Stimulated activated effector memory CD8-positive, alpha-beta T cell treated with anti-CD3 and anti-CD28 coated beads, Interleukin-12 subunit alpha, Interleukin-12 subunit beta, amount 100 ng/mL, for 72 hours (primary cell): ENCODE data around the gene VTI1A.
"Not testable (repeated sequence)": the region's sequence is repeated elsewhere in the genome, so short reads cannot be mapped to it uniquely, and the experiment has no call there.

Experiments used
- ATAC-seq: fragments of 150-1000 bp; cut with Tn5 transposase; 2 replicates; pipeline ENCODE4 v1.10.0; 2021
- DNase-seq, 2 donors: peaks; one replicate each; pipeline ENCODE4 v3.0.0; 2021 to 2022; ENCODE audit warnings: low spot score in 2 of 2
- H3K27ac Mint-ChIP-seq: one replicate; pipeline ENCODE4 v1.8.0; 2022; ENCODE audit warnings: mild to moderate bottlenecking, mixed read lengths
- H3K36me3 Mint-ChIP-seq: one replicate; pipeline ENCODE4 v1.8.0; 2022; ENCODE audit warnings: mild to moderate bottlenecking, mixed read lengths
- H3K4me1 Mint-ChIP-seq: one replicate; pipeline ENCODE4 v1.8.0; 2022; ENCODE audit warnings: mixed read lengths
- H3K4me3 Mint-ChIP-seq: one replicate; pipeline ENCODE4 v1.8.0; 2022; ENCODE audit warnings: mild to moderate bottlenecking, mixed read lengths
- H3K9me3 Mint-ChIP-seq: one replicate; pipeline ENCODE4 v1.8.0; 2022; ENCODE audit warnings: mixed read lengths

Gene VTI1A

GRCh38 chr10:112467541-112468075 is 20.6 kb downstream of the VTI1A start:
- ATAC-seq = no peak
- no peak for DNase-seq
- no peaks in the 10 kb centered on the region for H3K9me3 Mint-ChIP-seq
- no peak overlapping the region for H3K27ac Mint-ChIP-seq
- peaks cover 52% of the 10 kb centered on the region for H3K36me3 Mint-ChIP-seq
- no peak overlapping the region for H3K4me3 Mint-ChIP-seq
- H3K4me1 Mint-ChIP-seq = no peaks in the 10 kb centered on the region

- peak in 1 of 2 donors; percentile 55 for DNase-seq
- H3K4me1 Mint-ChIP-seq = no peaks in the 10 kb centered on the region
- no peak overlapping the region for H3K4me3 Mint-ChIP-seq
- no peaks in the 10 kb centered on the region for H3K9me3 Mint-ChIP-seq
- ATAC-seq = peak; percentile 71
- no peak overlapping the region for H3K27ac Mint-ChIP-seq
- H3K36me3 Mint-ChIP-seq = peaks cover 34% of the 10 kb centered on the region
Observed at GRCh38 chr10:112471878-112472487, 25.0 kb downstream of the VTI1A start.

- no peak for ATAC-seq
- Mint-ChIP-seq H3K4me3 (no peak overlapping the region), H3K9me3 (no peaks in the 10 kb centered on the region), H3K4me1 (peaks cover 6% of the 10 kb centered on the region), H3K27ac (no peak overlapping the region), H3K36me3 (peaks cover 23% of the 10 kb centered on the region)
- DNase-seq = no peak
Observed at GRCh38 chr10:112475575-112476218, 28.7 kb downstream of the VTI1A start.

- ATAC-seq (no peak), DNase-seq (no peak)
- peaks cover 6% of the 10 kb centered on the region for H3K4me1 Mint-ChIP-seq
- H3K9me3 Mint-ChIP-seq = no peaks in the 10 kb centered on the region
- no peaks in the 10 kb centered on the region for H3K36me3 Mint-ChIP-seq
- H3K27ac Mint-ChIP-seq = no peak overlapping the region
- no peak overlapping the region for H3K4me3 Mint-ChIP-seq
Observed at GRCh38 chr10:112481602-112482001, 34.6 kb downstream of the VTI1A start.

GRCh38 chr10:112484399-112484798 is 37.4 kb downstream of the VTI1A start:
- Mint-ChIP-seq H3K4me1 (peaks cover 10% of the 10 kb centered on the region), H3K36me3 (no peaks in the 10 kb centered on the region), H3K9me3 (no peaks in the 10 kb centered on the region), H3K4me3 (no peak overlapping the region), H3K27ac (no peak overlapping the region)
- ATAC-seq (no peak), DNase-seq (no peak)

GRCh38 chr10:112487964-112488363 is 40.9 kb downstream of the VTI1A start:
- no peaks in the 10 kb centered on the region for H3K36me3 Mint-ChIP-seq
- no peak overlapping the region for H3K27ac Mint-ChIP-seq
- no peak for DNase-seq
- H3K9me3 Mint-ChIP-seq = no peaks in the 10 kb centered on the region
- no peak for ATAC-seq
- peaks cover 11% of the 10 kb centered on the region for H3K4me1 Mint-ChIP-seq
- no peak overlapping the region for H3K4me3 Mint-ChIP-seq

- no peak for DNase-seq
Observed at GRCh38 chr10:112490545-112490944, 43.5 kb downstream of the VTI1A start.

GRCh38 chr10:112491144-112491543 is 44.1 kb downstream of the VTI1A start:
- Mint-ChIP-seq H3K4me1 (peaks cover 11% of the 10 kb centered on the region), H3K4me3 (no peak overlapping the region), H3K9me3 (no peaks in the 10 kb centered on the region), H3K27ac (no peak overlapping the region), H3K36me3 (no peaks in the 10 kb centered on the region)
- ATAC-seq (no peak), DNase-seq (no peak)

More at GRCh38 chr10:112490545-112490944, 43.5 kb downstream of the VTI1A start:
- Mint-ChIP-seq H3K9me3 (no peaks in the 10 kb centered on the region), H3K27ac (no peak overlapping the region), H3K36me3 (no peaks in the 10 kb centered on the region), H3K4me1 (peaks cover 11% of the 10 kb centered on the region), H3K4me3 (no peak overlapping the region)
- no peak for ATAC-seq

- H3K9me3 Mint-ChIP-seq = no peaks in the 10 kb centered on the region
- no peak overlapping the region for H3K27ac Mint-ChIP-seq
- peaks cover 12% of the 10 kb centered on the region for H3K4me1 Mint-ChIP-seq
- H3K4me3 Mint-ChIP-seq = no peak overlapping the region
- H3K36me3 Mint-ChIP-seq = no peaks in the 10 kb centered on the region
- DNase-seq = no peak
- no peak for ATAC-seq
Observed at GRCh38 chr10:112492736-112493135, 45.7 kb downstream of the VTI1A start.

- Mint-ChIP-seq H3K4me1 (peaks cover 11% of the 10 kb centered on the region), H3K4me3 (no peak overlapping the region), H3K36me3 (no peaks in the 10 kb centered on the region), H3K9me3 (no peaks in the 10 kb centered on the region), H3K27ac (no peak overlapping the region)
- no peak for DNase-seq
- ATAC-seq = peak; percentile 77
Observed at GRCh38 chr10:112497347-112497950, 50.4 kb downstream of the VTI1A start.

- DNase-seq = no peak
- no peaks in the 10 kb centered on the region for H3K9me3 Mint-ChIP-seq
- no peak for ATAC-seq
- no peaks in the 10 kb centered on the region for H3K36me3 Mint-ChIP-seq
- H3K4me3 Mint-ChIP-seq = no peak overlapping the region
- peaks cover 11% of the 10 kb centered on the region for H3K4me1 Mint-ChIP-seq
- H3K27ac Mint-ChIP-seq = no peak overlapping the region
Observed at GRCh38 chr10:112498806-112499205, 51.8 kb downstream of the VTI1A start.

GRCh38 chr10:112499985-112500384 is 53.0 kb downstream of the VTI1A start:
- not testable (repeated sequence) for H3K27ac Mint-ChIP-seq, ATAC-seq, H3K4me3 Mint-ChIP-seq, DNase-seq, H3K36me3 Mint-ChIP-seq, H3K9me3 Mint-ChIP-seq
- H3K4me1 Mint-ChIP-seq = peaks cover 11% of the 10 kb centered on the region

GRCh38 chr10:112502536-112502935 is 55.5 kb downstream of the VTI1A start:
- peaks cover 19% of the 10 kb centered on the region for H3K4me1 Mint-ChIP-seq
- no peaks in the 10 kb centered on the region for H3K9me3 Mint-ChIP-seq
- H3K36me3 Mint-ChIP-seq = no peaks in the 10 kb centered on the region
- ATAC-seq (no peak), DNase-seq (no peak)
- H3K4me3 Mint-ChIP-seq = no peak overlapping the region
- H3K27ac Mint-ChIP-seq = no peak overlapping the region

- no peak overlapping the region for H3K4me3 Mint-ChIP-seq
- H3K9me3 Mint-ChIP-seq = no peaks in the 10 kb centered on the region
- DNase-seq (no peak), ATAC-seq (no peak)
- H3K4me1 Mint-ChIP-seq = peaks cover 17% of the 10 kb centered on the region
- H3K36me3 Mint-ChIP-seq = no peaks in the 10 kb centered on the region
- no peak overlapping the region for H3K27ac Mint-ChIP-seq
Observed at GRCh38 chr10:112503643-112504042, 56.6 kb downstream of the VTI1A start.

GRCh38 chr10:112507046-112507445 is 60.0 kb downstream of the VTI1A start:
- Mint-ChIP-seq H3K36me3 (peaks cover 6% of the 10 kb centered on the region), H3K4me1 (peaks cover 25% of the 10 kb centered on the region), H3K27ac (no peak overlapping the region), H3K9me3 (no peaks in the 10 kb centered on the region), H3K4me3 (no peak overlapping the region)
- ATAC-seq = no peak
- DNase-seq = no peak

- DNase-seq = no peak
- no peak overlapping the region for H3K27ac Mint-ChIP-seq
- H3K4me1 Mint-ChIP-seq = peaks cover 25% of the 10 kb centered on the region
- ATAC-seq = no peak
- H3K36me3 Mint-ChIP-seq = peaks cover 6% of the 10 kb centered on the region
- no peaks in the 10 kb centered on the region for H3K9me3 Mint-ChIP-seq
- H3K4me3 Mint-ChIP-seq = no peak overlapping the region
Observed at GRCh38 chr10:112507988-112508387, 61.0 kb downstream of the VTI1A start.
